GM23338 (cell line): Measurements from ENCODE around the gene RCVRN. TPM values are rescaled to one million over a fixed set of nuclear protein-coding genes. Genes with fewer than 3 reads are reported as not detected.

Source experiments
- ATAC-seq: fragments of 200-7000 bp; cut with Tn5 transposase; 3 replicates; pipeline ENCODE4 v1.9.1; 2020
- DNase-seq: peaks from one replicate; pipeline ENCODE4 v3.0.0-alpha.2; 2015; ENCODE audit warnings: low spot score
- H2AFZ ChIP-seq: fragments of 200-600 bp; sonication (generic); 2 replicates; pipeline ENCODE4 v1.8.0; 2016; ENCODE audit warnings: antibody characterized with exemption, mild to moderate bottlenecking, moderate library complexity
- H3F3A ChIP-seq: fragments of 200-600 bp; sonication (generic); replicated peaks from 2 replicates; pipeline ENCODE4 v1.8.0; 2017; ENCODE audit warnings: antibody characterized with exemption, mixed run types, low read depth
- H3K27ac ChIP-seq: fragments of 200-600 bp; sonication (generic); 2 replicates; pipeline ENCODE4 v1.6.1; 2016; ENCODE audit warnings: low read depth
- H3K27me3 ChIP-seq: fragments of 200-600 bp; sonication (generic); 2 replicates; pipeline ENCODE4 v1.8.0; 2016; ENCODE audit warnings: mild to moderate bottlenecking, mixed run types, moderate library complexity; ENCODE audit not compliant: insufficient read depth
- H3K36me3 ChIP-seq: fragments of 200-600 bp; sonication (generic); 2 replicates; pipeline ENCODE4 v1.8.0; 2016; ENCODE audit warnings: mild to moderate bottlenecking; ENCODE audit not compliant: insufficient read depth
- H3K4me1 ChIP-seq: fragments of 200-600 bp; sonication (generic); 2 replicates; pipeline ENCODE4 v1.8.0; 2016; ENCODE audit warnings: mild to moderate bottlenecking, moderate library complexity; ENCODE audit not compliant: insufficient read depth
- H3K4me2 ChIP-seq: fragments of 200-600 bp; sonication (generic); 2 replicates; pipeline ENCODE4 v1.7.1; 2017; ENCODE audit warnings: mixed run types
- H3K4me3 ChIP-seq: fragments of 200-600 bp; sonication (generic); 2 replicates; pipeline ENCODE4 v1.6.1; 2016; ENCODE audit warnings: mixed run types
- H3K79me2 ChIP-seq: fragments of 200-600 bp; sonication (generic); replicated peaks from 2 replicates; pipeline ENCODE4 v1.8.0; 2017; ENCODE audit warnings: mild to moderate bottlenecking; ENCODE audit not compliant: insufficient read depth
- H3K9me2 ChIP-seq: fragments of 200-600 bp; sonication (generic); 2 replicates; pipeline ENCODE4 v1.8.0; 2017; ENCODE audit not compliant: insufficient read depth
- H4K20me1 ChIP-seq: fragments of 200-600 bp; sonication (generic); replicated peaks from 2 replicates; pipeline ENCODE4 v1.8.0; 2017; ENCODE audit warnings: mild to moderate bottlenecking; ENCODE audit not compliant: insufficient read depth
- H3K27ac Mint-ChIP-seq: 2 replicates; pipeline ENCODE4 v1.8.0; 2020; ENCODE audit warnings: inconsistent platforms, mild to moderate bottlenecking, moderate library complexity, mixed read lengths
- H3K27me3 Mint-ChIP-seq: 3 replicates; pipeline ENCODE4 v1.8.0; 2022; ENCODE audit warnings: low read depth, mild to moderate bottlenecking, moderate library complexity, mixed read lengths, inconsistent platforms; ENCODE audit not compliant: insufficient read depth, poor library complexity
- H3K36me3 Mint-ChIP-seq: 3 replicates; pipeline ENCODE4 v1.8.0; 2021; ENCODE audit warnings: low read depth, mild to moderate bottlenecking, inconsistent platforms, moderate library complexity, mixed read lengths
- H3K4me1 Mint-ChIP-seq: 3 replicates; pipeline ENCODE4 v1.8.0; 2020; ENCODE audit warnings: mild to moderate bottlenecking, inconsistent platforms, mixed read lengths
- H3K4me3 Mint-ChIP-seq: 3 replicates; pipeline ENCODE4 v1.8.0; 2021; ENCODE audit warnings: moderate library complexity, mild to moderate bottlenecking, inconsistent platforms, mixed read lengths
- H3K9me3 Mint-ChIP-seq: 3 replicates; pipeline ENCODE4 v1.8.0; 2020; ENCODE audit warnings: moderate library complexity, mild to moderate bottlenecking, inconsistent platforms, mixed read lengths
- CREB1 ChIP-seq: fragments of 250-450 bp; sonication (Bioruptor Pico); IDR thresholded peaks from 2 replicates; pipeline ENCODE4 v1.5.0; 2020; ENCODE audit warnings: low read depth, mild to moderate bottlenecking, moderate library complexity
- EZH2 ChIP-seq: fragments of 200-600 bp; sonication (generic); IDR thresholded peaks from one replicate; pipeline ENCODE4 v1.8.0; 2017; ENCODE audit warnings: antibody characterized with exemption, mild to moderate bottlenecking, low read depth; ENCODE audit not compliant: unreplicated experiment
- EZH2phosphoT487 ChIP-seq: fragments of 200-600 bp; sonication (generic); IDR thresholded peaks from one replicate; pipeline ENCODE4 v1.8.1; 2018; ENCODE audit warnings: antibody characterized with exemption; ENCODE audit not compliant: unreplicated experiment
- JUNB ChIP-seq: IDR thresholded peaks from one replicate; pipeline ENCODE4 v1.6.1; 2016; ENCODE audit warnings: antibody characterized with exemption; ENCODE audit not compliant: unreplicated experiment
- NANOG ChIP-seq: IDR thresholded peaks from 2 replicates; pipeline ENCODE4 v1.6.1; 2016; ENCODE audit warnings: antibody characterized with exemption, borderline replicate concordance
- POLR2AphosphoS5 ChIP-seq: IDR thresholded peaks from 2 replicates; pipeline ENCODE4 v1.6.1; 2016; ENCODE audit warnings: antibody characterized with exemption, low read depth
- REST ChIP-seq: IDR thresholded peaks from one replicate; pipeline ENCODE4 v1.6.1; 2018; ENCODE audit warnings: antibody characterized with exemption; ENCODE audit not compliant: unreplicated experiment
- STAT1 ChIP-seq: IDR thresholded peaks from one replicate; pipeline ENCODE4 v1.6.1; 2016; ENCODE audit warnings: antibody characterized with exemption; ENCODE audit not compliant: unreplicated experiment
- ZNF114 ChIP-seq: fragments of 250-450 bp; sonication (Bioruptor Pico); IDR thresholded peaks from 2 replicates; pipeline ENCODE4 v1.5.0; 2020; ENCODE audit warnings: mild to moderate bottlenecking, moderate library complexity
- ZNF331 ChIP-seq: fragments of 250-450 bp; sonication (Bioruptor Pico); IDR thresholded peaks from 2 replicates; pipeline ENCODE4 v1.5.0; 2020; ENCODE audit warnings: low read depth, mild to moderate bottlenecking, moderate library complexity
- polyA plus RNA-seq: library from polyadenylated mRNA; unstranded; fragments of >200 nt; fragmentation: Nextera tagmentation; extraction: Ambion mirVana; gene quantifications from 2 replicates; pipeline ENCODE4 v1.2.1, GENCODE V29; 2016
- total RNA-seq: library from RNA; depleted of rRNA; stranded (reverse); fragments of >200 nt; shearing (Covaris generic); gene quantifications from 2 replicates; pipeline ENCODE4 v1.2.3, GENCODE V29; 2014
- TF ChIP-seq, protein P1 (sequence below), 2 experiments: fragments of 200-600 bp in 1 of 2; sonication (generic) in 1 of 2; conservative IDR thresholded peaks; 2 replicates each; pipeline versions ENCODE4 v1.5.1 to v1.6.1; 2016 to 2017; ENCODE audit warnings: antibody characterized with exemption in 2 of 2, low read depth in 2 of 2, mild to moderate bottlenecking in 2 of 2, moderate library complexity in 1 of 2

RCVRN gene
- total and polyA plus RNA-seq, 2 experiments from 2014 or later = not detected

GRCh38 chr17:9865586-9865985 is 39.5 kb downstream of the RCVRN start:
- no peaks in the 10 kb centered on the region for H3K27me3 Mint-ChIP-seq
- Histone ChIP-seq H4K20me1 (no peaks in the 10 kb centered on the region), H3K36me3 (no peaks in the 10 kb centered on the region), H3K9me2 (peaks cover 7% of the 10 kb centered on the region; the same call in 1 of the 2 replicates), H3F3A (no peaks in the 10 kb centered on the region), H3K27me3 (no peaks in the 10 kb centered on the region), H3K79me2 (no peaks in the 10 kb centered on the region), H3K4me2 (no peak overlapping the region), H3K27ac (no peak overlapping the region), H3K4me1 (no peaks in the 10 kb centered on the region), H2AFZ (no peak overlapping the region), H3K4me3 (no peak overlapping the region)
- no peak overlapping the region for H3K27ac Mint-ChIP-seq
- TF ChIP-seq EZH2 (no peak), NANOG (no peak), STAT1 (no peak), POLR2AphosphoS5 (no peak)
- TF ChIP-seq, protein P1, sequence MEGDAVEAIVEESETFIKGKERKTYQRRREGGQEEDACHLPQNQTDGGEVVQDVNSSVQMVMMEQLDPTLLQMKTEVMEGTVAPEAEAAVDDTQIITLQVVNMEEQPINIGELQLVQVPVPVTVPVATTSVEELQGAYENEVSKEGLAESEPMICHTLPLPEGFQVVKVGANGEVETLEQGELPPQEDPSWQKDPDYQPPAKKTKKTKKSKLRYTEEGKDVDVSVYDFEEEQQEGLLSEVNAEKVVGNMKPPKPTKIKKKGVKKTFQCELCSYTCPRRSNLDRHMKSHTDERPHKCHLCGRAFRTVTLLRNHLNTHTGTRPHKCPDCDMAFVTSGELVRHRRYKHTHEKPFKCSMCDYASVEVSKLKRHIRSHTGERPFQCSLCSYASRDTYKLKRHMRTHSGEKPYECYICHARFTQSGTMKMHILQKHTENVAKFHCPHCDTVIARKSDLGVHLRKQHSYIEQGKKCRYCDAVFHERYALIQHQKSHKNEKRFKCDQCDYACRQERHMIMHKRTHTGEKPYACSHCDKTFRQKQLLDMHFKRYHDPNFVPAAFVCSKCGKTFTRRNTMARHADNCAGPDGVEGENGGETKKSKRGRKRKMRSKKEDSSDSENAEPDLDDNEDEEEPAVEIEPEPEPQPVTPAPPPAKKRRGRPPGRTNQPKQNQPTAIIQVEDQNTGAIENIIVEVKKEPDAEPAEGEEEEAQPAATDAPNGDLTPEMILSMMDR (conservative IDR thresholded peaks at IDR 0.05; ENCODE audit: low read depth in 2 of 2) = no peak
- no peaks in the 10 kb centered on the region for H3K4me1 Mint-ChIP-seq
- ATAC-seq = no peak
- no peak for DNase-seq
- H3K4me3 Mint-ChIP-seq = no peak overlapping the region
- H3K9me3 Mint-ChIP-seq = peaks cover 7% of the 10 kb centered on the region; the same call in 2 of the 3 replicates
- no peaks in the 10 kb centered on the region; the same call in 2 of the 3 replicates for H3K36me3 Mint-ChIP-seq

GRCh38 chr17:9862949-9863348 is 42.1 kb downstream of the RCVRN start:
- Histone ChIP-seq H3F3A (no peaks in the 10 kb centered on the region), H3K27me3 (no peaks in the 10 kb centered on the region), H3K36me3 (no peaks in the 10 kb centered on the region), H3K4me3 (no peak overlapping the region), H3K9me2 (0 out of 2 replicates have a peak, but pooled peaks cover 8% of the 10 kb centered on the region), H4K20me1 (no peaks in the 10 kb centered on the region), H3K4me1 (no peaks in the 10 kb centered on the region), H3K79me2 (no peaks in the 10 kb centered on the region), H3K4me2 (no peak overlapping the region), H2AFZ (no peak overlapping the region), H3K27ac (no peak overlapping the region)
- Mint-ChIP-seq H3K9me3 (peaks cover 10% of the 10 kb centered on the region; the same call in 2 of the 3 replicates), H3K27me3 (no peaks in the 10 kb centered on the region), H3K27ac (no peak overlapping the region), H3K4me3 (no peak overlapping the region), H3K36me3 (no peaks in the 10 kb centered on the region), H3K4me1 (no peaks in the 10 kb centered on the region)
- TF ChIP-seq CREB1 (no peak), ZNF331 (CRISPR knock-in tag) (no peak), EZH2phosphoT487 (no peak), JUNB (no peak), ZNF114 (CRISPR knock-in tag) (no peak), NANOG (no peak), STAT1 (no peak)
- DNase-seq (no peak), ATAC-seq (no peak)

DNA sequence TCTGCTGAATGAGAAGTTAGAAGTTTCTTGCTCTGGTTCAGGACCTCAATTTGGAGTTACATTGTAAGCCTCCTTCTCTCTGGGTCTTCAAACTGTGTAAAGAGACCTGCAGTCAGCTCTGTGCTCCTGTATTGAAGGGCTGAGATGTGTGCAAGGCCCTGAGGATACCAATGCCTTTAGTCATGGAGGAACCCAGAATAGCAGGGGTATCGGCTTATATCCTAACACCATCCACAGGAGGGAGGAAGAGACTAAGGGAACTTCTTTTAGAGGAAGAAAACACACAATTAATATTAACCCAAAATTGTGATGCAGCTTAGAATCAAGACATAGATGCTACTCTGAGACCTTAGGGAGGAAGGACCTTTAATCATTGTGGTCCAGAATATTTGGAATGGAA is 42.9 kb downstream of the RCVRN start:
- Histone ChIP-seq H3K79me2 (no peaks in the 10 kb centered on the region), H3K27me3 (no peaks in the 10 kb centered on the region), H3K4me2 (no peak overlapping the region), H3K4me1 (no peaks in the 10 kb centered on the region), H3K36me3 (no peaks in the 10 kb centered on the region), H3K27ac (no peak overlapping the region), H3K4me3 (no peak overlapping the region), H4K20me1 (no peaks in the 10 kb centered on the region), H3K9me2 (peaks cover 11% of the 10 kb centered on the region; the same call in 1 of the 2 replicates), H2AFZ (no peak overlapping the region), H3F3A (no peaks in the 10 kb centered on the region)
- DNase-seq (no peak), ATAC-seq (no peak)
- no peaks in the 10 kb centered on the region for H3K27me3 Mint-ChIP-seq
- H3K36me3 Mint-ChIP-seq = no peaks in the 10 kb centered on the region
- no peaks in the 10 kb centered on the region for H3K4me1 Mint-ChIP-seq
- H3K4me3 Mint-ChIP-seq = no peak overlapping the region
- peaks cover 14% of the 10 kb centered on the region; the same call in 2 of the 3 replicates for H3K9me3 Mint-ChIP-seq
- H3K27ac Mint-ChIP-seq = no peak overlapping the region
- TF ChIP-seq STAT1 (no peak), ZNF114 (CRISPR knock-in tag) (no peak), EZH2phosphoT487 (no peak), CREB1 (no peak), REST (no peak), EZH2 (no peak), NANOG (no peak)
- TF ChIP-seq, protein P1 (conservative IDR thresholded peaks at IDR 0.05; ENCODE audit: low read depth in 2 of 2) = no peak
